OCI-LY7 (cell line): ENCODE results near the gene AKAP17A.

Source experiments
- EZH2phosphoT487 ChIP-seq: fragments of 200-600 bp; sonication (generic); IDR thresholded peaks from 2 replicates; pipeline ENCODE4 v1.6.1; 2018; ENCODE audit warnings: low read depth, borderline replicate concordance, mild to moderate bottlenecking, mixed run types, antibody characterized with exemption, low read length, moderate library complexity, mixed read lengths
- TF ChIP-seq, protein P1 (sequence below): fragments of 200-600 bp; sonication (generic); conservative IDR thresholded peaks from 2 replicates; pipeline ENCODE4 v1.5.1; 2014; ENCODE audit warnings: mild to moderate bottlenecking, antibody characterized with exemption, low read length, moderate library complexity, mixed read lengths

DNA sequence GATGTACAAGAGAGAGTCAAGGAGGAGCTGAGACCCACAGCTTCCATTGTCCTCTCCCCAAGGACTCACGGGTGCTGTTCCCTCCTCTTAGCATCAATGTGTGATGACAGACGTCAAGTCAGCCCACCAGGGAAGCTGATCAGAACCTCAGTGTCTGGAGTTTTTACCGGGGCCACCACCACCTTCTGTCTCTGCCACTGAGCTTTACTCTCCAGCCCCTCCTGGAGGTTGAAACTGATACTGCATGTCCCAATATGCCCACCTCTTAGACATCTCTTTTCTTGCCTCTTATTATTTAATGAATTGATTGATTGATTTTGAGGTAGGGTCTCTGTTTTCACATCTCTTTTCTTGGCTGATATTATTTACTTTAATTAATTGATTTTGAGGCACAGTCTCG is 10.3 kb upstream of the AKAP17A start:
- TF ChIP-seq, protein P1, sequence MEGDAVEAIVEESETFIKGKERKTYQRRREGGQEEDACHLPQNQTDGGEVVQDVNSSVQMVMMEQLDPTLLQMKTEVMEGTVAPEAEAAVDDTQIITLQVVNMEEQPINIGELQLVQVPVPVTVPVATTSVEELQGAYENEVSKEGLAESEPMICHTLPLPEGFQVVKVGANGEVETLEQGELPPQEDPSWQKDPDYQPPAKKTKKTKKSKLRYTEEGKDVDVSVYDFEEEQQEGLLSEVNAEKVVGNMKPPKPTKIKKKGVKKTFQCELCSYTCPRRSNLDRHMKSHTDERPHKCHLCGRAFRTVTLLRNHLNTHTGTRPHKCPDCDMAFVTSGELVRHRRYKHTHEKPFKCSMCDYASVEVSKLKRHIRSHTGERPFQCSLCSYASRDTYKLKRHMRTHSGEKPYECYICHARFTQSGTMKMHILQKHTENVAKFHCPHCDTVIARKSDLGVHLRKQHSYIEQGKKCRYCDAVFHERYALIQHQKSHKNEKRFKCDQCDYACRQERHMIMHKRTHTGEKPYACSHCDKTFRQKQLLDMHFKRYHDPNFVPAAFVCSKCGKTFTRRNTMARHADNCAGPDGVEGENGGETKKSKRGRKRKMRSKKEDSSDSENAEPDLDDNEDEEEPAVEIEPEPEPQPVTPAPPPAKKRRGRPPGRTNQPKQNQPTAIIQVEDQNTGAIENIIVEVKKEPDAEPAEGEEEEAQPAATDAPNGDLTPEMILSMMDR = peak; percentile 90
- no peak for TF ChIP-seq EZH2phosphoT487
